MM.1S (cell line): ENCODE results near the gene PPAT.

ENCODE experiments used
- DNase-seq: peaks from one replicate; pipeline ENCODE4 v3.0.0-alpha.2; 2015
- H2AFZ ChIP-seq: fragments of 300-600 bp; sonication (generic); 2 replicates; pipeline ENCODE4 v1.6.0; 2016; ENCODE audit warnings: antibody characterized with exemption, low read length
- H3F3A ChIP-seq: fragments of 300-600 bp; sonication (generic); 2 replicates; pipeline ENCODE4 v1.6.1; 2016; ENCODE audit warnings: mild to moderate bottlenecking, antibody characterized with exemption, low read length, moderate library complexity, mixed read lengths; ENCODE audit not compliant: insufficient read depth
- H3K27ac ChIP-seq: fragments of 300-600 bp; sonication (generic); 2 replicates; pipeline ENCODE4 v1.5.1; 2016; ENCODE audit warnings: mild to moderate bottlenecking, low read length
- H3K27me3 ChIP-seq: fragments of 300-600 bp; sonication (generic); replicated peaks from 2 replicates; pipeline ENCODE4 v1.6.0; 2016; ENCODE audit warnings: low read length; ENCODE audit not compliant: insufficient read depth
- H3K36me3 ChIP-seq: fragments of 300-600 bp; sonication (generic); replicated peaks from 2 replicates; pipeline ENCODE4 v1.6.1; 2016; ENCODE audit warnings: mild to moderate bottlenecking, low read length, mixed read lengths; ENCODE audit not compliant: insufficient read depth
- H3K4me1 ChIP-seq: fragments of 300-600 bp; sonication (generic); 2 replicates; pipeline ENCODE4 v1.6.1; 2016; ENCODE audit warnings: low read length, mixed read lengths
- H3K4me2 ChIP-seq: fragments of 300-600 bp; sonication (generic); 2 replicates; pipeline ENCODE4 v1.6.0; 2016; ENCODE audit warnings: low read depth, low read length
- H3K4me3 ChIP-seq: fragments of 300-600 bp; sonication (generic); 2 replicates; pipeline ENCODE4 v1.5.1; 2016; ENCODE audit warnings: low read length, mixed read lengths
- H3K79me2 ChIP-seq: fragments of 300-600 bp; sonication (generic); 2 replicates; pipeline ENCODE4 v1.6.1; 2016; ENCODE audit warnings: mixed run types, low read length, mixed read lengths
- H3K9ac ChIP-seq: fragments of 300-600 bp; sonication (generic); 2 replicates; pipeline ENCODE4 v1.6.1; 2016; ENCODE audit warnings: low read length, mixed read lengths
- H3K9me2 ChIP-seq: fragments of 300-600 bp; sonication (generic); replicated peaks from 2 replicates; pipeline ENCODE4 v1.6.1; 2016; ENCODE audit warnings: mild to moderate bottlenecking, low read length, mixed read lengths; ENCODE audit not compliant: insufficient read depth
- H3K9me3 ChIP-seq: fragments of 300-600 bp; sonication (generic); replicated peaks from 2 replicates; pipeline ENCODE4 v1.6.1; 2016; ENCODE audit warnings: mild to moderate bottlenecking, low read length, mixed read lengths; ENCODE audit not compliant: insufficient read depth
- H4K20me1 ChIP-seq: fragments of 300-600 bp; sonication (generic); 2 replicates; pipeline ENCODE4 v1.6.1; 2016; ENCODE audit warnings: mild to moderate bottlenecking, low read length, moderate library complexity, mixed read lengths; ENCODE audit not compliant: insufficient read depth
- EZH2 ChIP-seq: fragments of 300-600 bp; sonication (generic); optimal IDR thresholded peaks from 2 replicates; pipeline ENCODE3; 2017; ENCODE audit warnings: low read depth, mild to moderate bottlenecking, antibody characterized with exemption, low read length, mixed read lengths
- EZH2phosphoT487 ChIP-seq: fragments of 300-600 bp; sonication (generic); IDR thresholded peaks from 2 replicates; pipeline ENCODE4 v1.6.1; 2018; ENCODE audit warnings: antibody characterized with exemption, low read length
- TF ChIP-seq, protein P1 (sequence below): fragments of 300-600 bp; sonication (generic); IDR thresholded peaks from 2 replicates; pipeline ENCODE4 v1.5.1; 2016; ENCODE audit warnings: antibody characterized with exemption, low read length, mixed read lengths

Gene PPAT

DNA sequence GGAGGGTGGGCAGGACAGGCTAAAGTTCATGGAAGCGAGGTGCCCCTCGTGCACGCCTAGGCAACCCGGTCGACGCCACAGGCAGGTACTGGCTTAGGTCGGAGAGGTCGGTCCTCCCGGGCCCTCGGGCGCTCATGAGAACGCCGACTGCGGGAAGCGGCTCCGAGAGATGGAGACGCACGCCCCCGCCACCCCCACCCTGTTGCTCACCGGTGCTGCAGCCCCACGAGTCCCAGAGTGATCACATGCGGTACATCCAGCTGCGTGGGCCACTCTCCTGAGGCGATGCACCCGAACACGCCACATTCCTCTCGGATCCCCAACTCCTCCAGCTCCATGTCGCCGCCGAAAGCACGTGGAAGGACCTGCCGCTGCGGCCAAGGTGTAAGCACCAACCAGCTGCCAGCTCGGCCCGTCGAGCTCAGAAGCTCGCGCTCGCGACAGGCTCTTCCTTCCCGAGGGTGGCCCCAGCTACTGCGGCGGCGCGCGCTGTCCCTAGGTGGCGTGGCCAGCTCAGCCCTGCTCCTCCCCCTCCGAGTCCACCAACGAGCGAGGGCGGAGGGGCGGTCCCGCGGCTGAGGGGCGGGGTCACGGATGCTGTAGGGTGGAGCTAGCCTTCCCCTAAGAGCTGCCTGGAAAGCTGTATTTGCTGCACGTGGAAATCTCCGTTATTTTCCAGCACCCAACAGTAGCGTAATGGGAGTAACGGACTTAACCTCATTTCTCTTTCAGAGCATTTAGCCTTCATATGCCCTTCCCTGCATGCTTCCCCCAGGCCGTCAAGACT lies at the start of gene PPAT:
TSS of gene PPAT (minus strand) at position 476 of the 787 bp plus-strand sequence. CDS start at position 338, 138 bp downstream.
- peak within 1 kb of the TSS; percentile 71 for H2AFZ ChIP-seq
- H3K27ac ChIP-seq = peak within 1 kb of the TSS; percentile 77
- H3K4me2 ChIP-seq = peak within 1 kb of the TSS; percentile 86
- no peaks in the 10 kb centered on the region for H3K9me2 ChIP-seq
- 0 out of 2 replicates have a peak, but pooled peaks cover 4% of the 10 kb centered on the region for H3K36me3 ChIP-seq
- H3K27me3 ChIP-seq = no peaks in the 10 kb centered on the region
- peaks cover 90% of the 10 kb centered on the region for H3K79me2 ChIP-seq
- H3K9ac ChIP-seq = peak within 1 kb of the TSS; percentile 86
- peak within 1 kb of the TSS; percentile 78 for H3K4me3 ChIP-seq
- peaks cover 23% of the 10 kb centered on the region for H3F3A ChIP-seq
- DNase-seq = peak; percentile 98
- TF ChIP-seq EZH2 (no peak), EZH2phosphoT487 (no peak)
- TF ChIP-seq, protein P1, sequence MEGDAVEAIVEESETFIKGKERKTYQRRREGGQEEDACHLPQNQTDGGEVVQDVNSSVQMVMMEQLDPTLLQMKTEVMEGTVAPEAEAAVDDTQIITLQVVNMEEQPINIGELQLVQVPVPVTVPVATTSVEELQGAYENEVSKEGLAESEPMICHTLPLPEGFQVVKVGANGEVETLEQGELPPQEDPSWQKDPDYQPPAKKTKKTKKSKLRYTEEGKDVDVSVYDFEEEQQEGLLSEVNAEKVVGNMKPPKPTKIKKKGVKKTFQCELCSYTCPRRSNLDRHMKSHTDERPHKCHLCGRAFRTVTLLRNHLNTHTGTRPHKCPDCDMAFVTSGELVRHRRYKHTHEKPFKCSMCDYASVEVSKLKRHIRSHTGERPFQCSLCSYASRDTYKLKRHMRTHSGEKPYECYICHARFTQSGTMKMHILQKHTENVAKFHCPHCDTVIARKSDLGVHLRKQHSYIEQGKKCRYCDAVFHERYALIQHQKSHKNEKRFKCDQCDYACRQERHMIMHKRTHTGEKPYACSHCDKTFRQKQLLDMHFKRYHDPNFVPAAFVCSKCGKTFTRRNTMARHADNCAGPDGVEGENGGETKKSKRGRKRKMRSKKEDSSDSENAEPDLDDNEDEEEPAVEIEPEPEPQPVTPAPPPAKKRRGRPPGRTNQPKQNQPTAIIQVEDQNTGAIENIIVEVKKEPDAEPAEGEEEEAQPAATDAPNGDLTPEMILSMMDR = no peak
- H3K9me3 ChIP-seq = no peaks in the 10 kb centered on the region
- peaks cover 7% of the 10 kb centered on the region; the same call in 1 of the 2 replicates for H3K4me1 ChIP-seq
- peaks cover 32% of the 10 kb centered on the region for H4K20me1 ChIP-seq

DNA sequence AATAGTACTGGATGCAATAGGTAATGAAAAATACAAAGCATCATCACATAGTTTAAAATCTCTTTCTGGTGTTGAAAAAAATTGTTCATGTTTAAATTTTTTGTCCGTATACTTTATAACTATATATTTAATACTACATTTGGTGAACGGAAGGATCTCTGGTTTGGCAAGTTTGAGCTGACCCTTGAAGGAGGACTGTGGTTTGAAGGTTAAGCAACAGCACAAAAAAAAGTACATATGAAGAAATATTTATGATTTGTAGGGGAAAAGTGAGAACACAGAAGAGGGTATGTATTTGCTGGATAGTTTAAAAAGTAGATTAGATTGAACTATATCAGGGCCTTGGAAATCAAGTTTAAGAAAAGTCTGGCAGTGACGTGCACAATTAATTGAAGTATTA lies 45.3 kb upstream of the PPAT start:
- H3K9me3 ChIP-seq = no peaks in the 10 kb centered on the region

DNA sequence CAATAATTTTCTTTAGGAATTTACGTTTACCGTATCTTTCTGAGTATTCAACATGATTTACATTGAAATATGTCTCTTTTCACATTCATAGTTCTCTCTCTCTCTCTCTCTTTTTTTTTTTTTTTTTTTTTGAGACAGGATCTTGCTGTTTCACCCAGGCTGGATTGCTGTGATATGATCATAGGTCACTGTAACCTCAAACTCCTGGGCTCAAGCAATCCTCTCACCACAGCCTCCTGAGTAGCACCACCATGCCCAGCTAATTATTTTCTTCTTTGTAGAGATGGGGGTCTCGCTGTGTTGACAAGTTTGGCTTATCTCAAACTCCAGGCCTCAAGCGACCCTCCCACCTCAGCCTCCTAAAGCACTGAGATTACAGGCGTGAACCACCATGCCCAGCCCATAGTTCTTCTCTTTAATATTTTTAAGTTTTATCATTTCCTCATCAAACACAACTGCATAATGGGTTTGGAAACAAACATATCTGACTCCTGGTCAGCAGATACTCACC lies 41.8 kb upstream of the PPAT start:
- no peak overlapping the region for H3K4me3 ChIP-seq

More for the DNA sequence above, 45.3 kb upstream of the PPAT start:
- Histone ChIP-seq H3K9me2 (no peaks in the 10 kb centered on the region), H3K4me3 (no peak overlapping the region), H4K20me1 (no peaks in the 10 kb centered on the region), H3K4me2 (no peak overlapping the region), H2AFZ (no peak overlapping the region), H3K27ac (no peak overlapping the region), H3K36me3 (peaks cover under 1% of the 10 kb centered on the region; the same call in 1 of the 2 replicates), H3K27me3 (no peaks in the 10 kb centered on the region), H3K9ac (no peak overlapping the region), H3K4me1 (peaks cover 8% of the 10 kb centered on the region), H3K79me2 (peaks cover 18% of the 10 kb centered on the region), H3F3A (0 out of 2 replicates have a peak, but pooled peaks cover under 1% of the 10 kb centered on the region)
- no peak for DNase-seq
- TF ChIP-seq EZH2 (no peak), EZH2phosphoT487 (no peak)
- TF ChIP-seq, protein P1 = no peak

More for the DNA sequence above, 41.8 kb upstream of the PPAT start:
- no peaks in the 10 kb centered on the region for H4K20me1 ChIP-seq
- H3K79me2 ChIP-seq = peaks cover 26% of the 10 kb centered on the region
- TF ChIP-seq EZH2phosphoT487 = no peak
- TF ChIP-seq, protein P1 = no peak
- no peak for TF ChIP-seq EZH2
- H3K9me3 ChIP-seq = no peaks in the 10 kb centered on the region
- no peaks in the 10 kb centered on the region; the same call in 1 of the 2 replicates for H3K36me3 ChIP-seq
- H3K27ac ChIP-seq = no peak overlapping the region
- H3K9ac ChIP-seq = no peak overlapping the region
- no peaks in the 10 kb centered on the region for H3K9me2 ChIP-seq
- peaks cover 11% of the 10 kb centered on the region for H3K4me1 ChIP-seq
- no peak for DNase-seq
- H3K4me2 ChIP-seq = no peak overlapping the region
- no peak overlapping the region for H2AFZ ChIP-seq
- no peaks in the 10 kb centered on the region for H3K27me3 ChIP-seq
- peaks cover 13% of the 10 kb centered on the region; the same call in 1 of the 2 replicates for H3F3A ChIP-seq
